Aorta (tissue), 5 donors: ENCODE measurements around the gene CRYBG3. TPM values are rescaled to one million over a fixed set of nuclear protein-coding genes. Genes with fewer than 3 reads are reported as not detected.
A peak's percentile ranks its signal among the peaks of the same experiment; 100 is the strongest.

Source experiments
- ATAC-seq: fragments of 200-7000 bp; cut with Tn5 transposase; one replicate; pipeline ENCODE4 v1.9.1; 2022; ENCODE audit warnings: moderate library complexity; ENCODE audit not compliant: low FRiP score
- DNase-seq, 2 donors: peaks; one replicate each; pipeline ENCODE4 v3.0.0-alpha.2; 2020
- H3K27ac ChIP-seq, 2 donors: one replicate each; pipeline ENCODE4 v1.5.1; 2013; ENCODE audit warnings: low read length in 2 of 2, mild to moderate bottlenecking in 2 of 2, moderate library complexity in 2 of 2, control low read depth in 1 of 2, inconsistent platforms in 1 of 2, low read depth in 1 of 2
- H3K27me3 ChIP-seq, 2 donors: one replicate each; pipeline ENCODE4 v1.6.1; 2013; ENCODE audit warnings: control low read depth in 1 of 2, low read length in 1 of 2, mild to moderate bottlenecking in 1 of 2, moderate library complexity in 1 of 2; ENCODE audit not compliant: insufficient read depth in 2 of 2, control insufficient read depth in 1 of 2
- H3K36me3 ChIP-seq, 2 donors: one replicate each; pipeline ENCODE4 v1.6.1; 2013; ENCODE audit warnings: control low read depth in 1 of 2, low read length in 1 of 2, mild to moderate bottlenecking in 1 of 2; ENCODE audit not compliant: insufficient read depth in 2 of 2, control insufficient read depth in 1 of 2
- H3K4me1 ChIP-seq, 2 donors: one replicate each; pipeline ENCODE4 v1.6.1; 2013; ENCODE audit warnings: low read length in 2 of 2, control low read depth in 1 of 2, mild to moderate bottlenecking in 1 of 2, moderate library complexity in 1 of 2; ENCODE audit not compliant: insufficient read depth in 2 of 2, control insufficient read depth in 1 of 2
- H3K4me3 ChIP-seq, 2 donors: one replicate each; pipeline ENCODE4 v1.5.1; 2013; ENCODE audit warnings: low read length in 2 of 2, control low read depth in 1 of 2, mild to moderate bottlenecking in 1 of 2
- H3K9me3 ChIP-seq: one replicate; pipeline ENCODE4 v1.6.1; 2013; ENCODE audit warnings: mild to moderate bottlenecking, low read length; ENCODE audit not compliant: control insufficient read depth
- WGBS, 2 donors: extraction: QIAGEN DNeasy Blood & Tissue Kit; methylation state at CpG; one replicate each; pipeline ENCODE4 v1.1.7; 2013; 5-methylcytosine and 5-hydroxymethylcytosine counted together
- intact Hi-C, 2 donors: fragments of 100-400 bp; cut with DNase I; formaldehyde crosslinking; loops; one replicate each; pipeline versions ENCODE4 v1.14.2 to v1.15.0; 2022
- polyA plus RNA-seq, 2 donors: library from polyadenylated mRNA; stranded (reverse); fragments of 200-250 nt; gene quantifications; one replicate each; pipeline ENCODE4 v1.2.3, GENCODE V29; 2013
- total RNA-seq, 2 donors: library from RNA; stranded (reverse); fragmentation: NEBNext Ultra II Directional; extraction: Animal tissue kit (Norgen Biotek cat#: 25700); gene quantifications; one replicate each; pipeline ENCODE4 v1.2.1, GENCODE V29; 2021
- donor health status: healthy with polysubstance abuse.
- donor health status: Bipolar disorder and iron deficiency.
- donor health status: DM: no; HTN: no; CAD: no.
- donor health status: DM: no; HTN: no; CAD: no.
- donor health status: DM: yes; HTN: yes; CAD: no.

Gene CRYBG3
- total and polyA plus RNA-seq, 4 donors, result 1.5 to 39.1 (median 13.5) TPM

DNA sequence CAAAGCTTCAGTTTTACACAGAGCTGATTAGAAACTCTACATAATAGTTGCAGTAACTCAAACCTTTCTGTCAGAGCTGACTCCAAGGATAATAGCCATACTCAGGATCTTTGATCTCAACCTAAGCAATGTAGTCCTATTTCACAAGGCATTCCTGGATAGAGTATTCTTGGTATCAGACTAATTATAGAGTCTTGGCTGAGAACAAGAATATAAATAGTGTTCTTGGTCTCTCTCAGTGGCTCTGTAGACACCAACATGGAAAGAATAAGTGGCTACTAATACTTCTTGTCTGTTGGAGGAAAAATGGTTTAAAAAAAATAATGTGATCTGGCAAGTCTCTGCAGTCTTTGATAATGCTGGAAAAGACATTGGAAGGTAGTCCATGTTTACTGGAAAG lies 94.8 kb downstream of the CRYBG3 start:
- H3K4me1 ChIP-seq, result no peaks in the 10 kb centered on the region
- H3K27me3 ChIP-seq, result no peaks in the 10 kb centered on the region
- ATAC-seq (no peak), DNase-seq (no peak)
- no peak overlapping the region for H3K4me3 ChIP-seq
- H3K27ac ChIP-seq, result no peak overlapping the region
- no peaks in the 10 kb centered on the region for H3K9me3 ChIP-seq
- peaks cover 4 to 5% of the 10 kb centered on the region in 2 donors for H3K36me3 ChIP-seq
- intact Hi-C loops, result no loop called here

DNA sequence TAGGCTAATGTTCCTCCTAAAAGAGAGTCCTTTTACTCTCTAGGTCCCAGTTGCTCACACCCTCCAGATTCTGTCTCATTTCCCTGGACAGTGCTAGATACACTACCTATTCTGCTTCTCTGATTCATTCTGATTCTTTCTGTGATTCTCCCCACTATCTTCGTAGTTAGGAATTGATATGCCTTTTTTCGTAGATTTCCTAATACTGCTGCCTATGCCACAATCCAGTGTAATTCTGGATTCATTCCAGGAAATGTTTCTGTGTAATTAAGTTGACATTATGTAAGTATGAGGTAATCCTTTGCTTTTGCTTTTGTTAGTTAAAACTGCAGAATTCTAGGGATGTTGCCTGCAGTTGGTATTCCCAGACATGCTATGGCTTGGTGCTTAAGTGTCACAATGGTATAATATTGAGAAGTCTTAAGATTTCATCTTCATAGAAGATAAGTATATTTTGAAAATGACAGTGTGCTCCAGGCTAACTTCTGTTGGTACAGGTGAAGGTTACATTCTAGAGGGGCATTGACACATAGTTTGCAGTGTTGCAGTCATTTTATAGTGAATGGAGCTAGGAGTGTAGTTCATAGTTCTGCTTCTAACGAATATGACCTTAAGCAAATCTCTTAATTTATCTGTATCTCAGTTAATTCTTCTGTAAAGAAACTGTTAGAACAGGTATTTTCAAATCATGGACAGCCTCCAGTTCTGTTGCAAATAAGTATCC lies 96.2 kb downstream of the CRYBG3 start:
- H3K27me3 ChIP-seq, result no peaks in the 10 kb centered on the region
- H3K4me1 ChIP-seq, result no peaks in the 10 kb centered on the region
- ATAC-seq (peak; percentile 33), DNase-seq (no peak)
- WGBS, 2 donors, result 84 to 92% methylated on average over 3 of the region's 3 CpGs
- no peaks in the 10 kb centered on the region for H3K9me3 ChIP-seq
- no peak overlapping the region for H3K27ac ChIP-seq
- intact Hi-C loops, result no loop called here
- H3K36me3 ChIP-seq, result peaks cover 4 to 5% of the 10 kb centered on the region in 2 donors
- H3K4me3 ChIP-seq, result no peak overlapping the region

DNA sequence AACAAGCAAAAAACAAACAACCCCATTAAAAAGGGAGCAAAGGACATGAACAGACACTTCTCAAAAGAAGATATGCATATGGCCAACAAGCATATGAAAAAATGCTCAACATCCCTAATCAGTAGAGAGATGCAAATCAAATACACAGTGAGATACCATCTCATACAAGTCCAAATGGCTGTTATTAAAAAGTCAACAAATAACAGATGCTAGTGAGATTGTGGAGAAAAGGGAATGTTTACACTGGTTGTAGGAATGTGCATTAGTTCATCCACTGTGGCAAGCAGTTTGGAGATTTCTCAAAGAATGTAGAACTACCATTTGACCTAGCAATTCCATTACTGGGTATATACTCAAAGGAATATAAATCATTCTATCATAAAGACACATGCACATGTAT lies 105.9 kb downstream of the CRYBG3 start:
- Histone ChIP-seq H3K4me1 (no peaks in the 10 kb centered on the region), H3K36me3 (peaks cover 0 to 6% of the 10 kb centered on the region in 2 donors), H3K27ac (no peak overlapping the region), H3K4me3 (no peak overlapping the region), H3K27me3 (no peaks in the 10 kb centered on the region), H3K9me3 (no peaks in the 10 kb centered on the region)
- DNase-seq (no peak), ATAC-seq (no peak)
- intact Hi-C loops, result no loop called here

DNA sequence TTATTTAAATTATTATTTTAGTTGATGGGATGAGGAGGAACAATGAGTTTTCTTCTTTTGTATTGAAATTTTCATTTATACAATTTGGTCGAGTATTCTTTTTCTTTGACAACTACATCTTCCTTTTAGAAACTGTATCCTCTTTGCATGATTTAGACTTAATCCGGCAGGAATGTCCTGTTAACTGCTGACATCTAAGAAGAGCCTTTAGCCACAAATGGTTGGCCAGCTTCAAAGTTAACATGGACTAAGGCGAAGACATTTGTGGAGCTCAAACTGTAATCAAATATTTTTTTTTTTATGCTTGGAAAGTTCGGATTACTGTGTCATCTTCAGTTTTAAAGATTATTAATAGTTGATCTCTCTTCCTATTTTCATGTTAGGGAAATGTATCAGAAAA lies 107.2 kb downstream of the CRYBG3 start:
- Histone ChIP-seq H3K9me3 (no peaks in the 10 kb centered on the region), H3K4me1 (no peaks in the 10 kb centered on the region), H3K36me3 (peaks cover under 1 to 11% of the 10 kb centered on the region in 2 donors), H3K4me3 (no peak overlapping the region), H3K27ac (no peak overlapping the region), H3K27me3 (no peaks in the 10 kb centered on the region)
- ATAC-seq (no peak), DNase-seq (no peak)
- WGBS, 2 donors, result 90 to 91% methylated on average over 4 of the region's 4 CpGs
- intact Hi-C loops, result no loop called here

DNA sequence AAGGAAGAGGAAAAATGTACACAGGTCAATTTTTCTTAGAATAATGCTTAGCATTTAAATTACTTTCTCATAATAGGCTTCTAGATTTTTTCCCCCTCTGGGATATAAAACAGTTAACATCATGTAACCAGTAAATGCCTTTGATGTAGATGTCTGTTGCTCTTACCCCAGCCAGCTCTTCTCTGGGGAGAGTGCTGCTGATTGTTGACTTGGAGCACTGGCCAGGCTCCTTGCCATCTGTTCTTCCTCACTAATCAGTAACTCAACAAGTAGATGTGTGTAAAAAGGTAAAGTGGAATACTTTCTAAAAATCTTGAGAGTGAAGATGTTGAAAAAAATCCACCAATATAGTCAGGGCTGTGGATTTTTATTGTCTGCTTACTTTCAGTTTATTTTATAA lies 108.2 kb downstream of the CRYBG3 start:
- Histone ChIP-seq H3K27ac (no peak overlapping the region), H3K9me3 (no peaks in the 10 kb centered on the region), H3K36me3 (peaks cover 2 to 6% of the 10 kb centered on the region in 2 donors), H3K4me1 (no peaks in the 10 kb centered on the region), H3K4me3 (no peak overlapping the region), H3K27me3 (no peaks in the 10 kb centered on the region)
- ATAC-seq (no peak), DNase-seq (no peak)
- intact Hi-C loops, result no loop called here

DNA sequence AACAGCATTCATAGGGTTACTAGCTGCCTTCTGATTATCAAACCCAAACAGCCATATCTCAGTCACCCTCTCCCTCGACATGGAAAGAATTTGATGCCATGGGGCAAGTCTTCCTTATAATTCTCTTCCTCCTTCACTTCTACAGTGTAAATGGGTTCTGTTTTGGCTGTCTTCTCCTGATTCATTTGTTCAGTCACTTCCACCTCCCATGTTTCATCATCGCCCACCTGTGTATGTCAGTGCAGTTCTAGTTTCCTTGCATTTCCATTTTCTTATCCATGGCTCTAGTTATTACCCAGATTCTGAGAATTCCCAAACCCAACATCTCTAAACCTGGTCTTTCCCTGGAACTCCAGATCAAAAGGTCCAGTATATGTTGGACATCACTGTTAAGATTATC lies 109.4 kb downstream of the CRYBG3 start:
- H3K9me3 ChIP-seq, result no peaks in the 10 kb centered on the region
- no peak for DNase-seq
- H3K4me3 ChIP-seq, result no peak overlapping the region
- ATAC-seq, result no peak
- no peak overlapping the region for H3K27ac ChIP-seq
- peaks cover 6 to 9% of the 10 kb centered on the region in 2 donors for H3K36me3 ChIP-seq
- H3K4me1 ChIP-seq, result no peaks in the 10 kb centered on the region
- intact Hi-C loops, result no loop called here
- H3K27me3 ChIP-seq, result no peaks in the 10 kb centered on the region
- WGBS, 2 donors, result 55 to 56% methylated on average over 2 of the region's 2 CpGs

DNA sequence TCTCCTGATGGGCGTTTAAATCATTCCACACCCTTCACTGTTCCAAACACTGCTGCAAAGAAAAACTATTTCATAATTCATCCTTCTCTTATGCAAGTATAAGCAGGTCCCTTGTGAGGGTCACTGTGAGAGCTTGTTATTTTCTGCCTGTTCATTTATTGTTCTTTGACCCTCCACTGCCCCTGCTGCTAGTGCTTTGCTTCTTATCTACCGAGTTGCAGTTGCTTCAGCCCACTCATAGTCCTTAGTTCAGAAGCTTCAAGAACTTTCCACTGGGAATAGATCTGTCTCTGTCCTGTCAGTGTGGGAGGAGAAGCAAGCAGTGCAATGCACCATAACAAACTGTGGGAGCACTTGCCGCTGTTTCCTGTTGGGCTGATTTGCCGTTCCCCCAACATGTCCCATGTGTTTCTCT lies 110.6 kb downstream of the CRYBG3 start:
- Histone ChIP-seq H3K4me3 (no peak overlapping the region), H3K27me3 (no peaks in the 10 kb centered on the region), H3K9me3 (no peaks in the 10 kb centered on the region), H3K4me1 (no peaks in the 10 kb centered on the region), H3K27ac (no peak overlapping the region), H3K36me3 (peaks cover 6 to 12% of the 10 kb centered on the region in 2 donors)
- WGBS, 2 donors, result 41 to 46% methylated on average over 4 of the region's 4 CpGs
- intact Hi-C loops, result no loop called here
- no peak for DNase-seq
- ATAC-seq, result peak; percentile 71

DNA sequence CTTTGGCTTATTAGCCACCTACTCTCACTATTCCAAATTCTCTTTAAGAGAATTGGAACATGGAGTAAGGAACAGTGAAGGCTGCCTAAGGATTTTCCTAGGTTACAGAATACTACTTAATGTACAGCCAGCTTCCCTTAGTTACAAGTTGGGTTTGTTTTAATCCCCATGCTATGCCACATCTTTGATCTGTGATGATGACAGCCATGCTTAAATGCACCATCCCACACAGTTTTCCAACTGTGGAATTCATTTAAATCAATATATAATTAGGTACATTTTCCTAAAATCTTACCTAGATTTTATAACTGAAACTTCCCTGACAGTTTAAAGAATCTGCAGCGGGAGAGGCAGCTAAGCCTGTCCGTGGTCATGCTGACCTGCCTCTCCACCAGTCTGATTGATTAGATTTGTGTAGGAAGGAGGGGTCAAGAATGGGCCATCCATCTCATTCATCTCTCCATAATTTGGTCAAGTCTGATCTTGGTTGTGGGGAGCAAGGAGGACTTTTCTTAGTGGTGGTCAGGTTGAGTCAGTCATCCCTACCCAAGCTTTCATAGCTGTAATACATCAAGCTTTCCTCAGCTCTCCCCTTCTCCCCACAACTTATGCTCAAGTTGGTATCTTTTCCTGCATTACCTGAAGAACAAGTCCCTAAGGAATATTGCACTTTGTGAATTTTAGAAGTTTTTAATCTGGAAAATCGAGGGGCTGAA lies 113.3 kb downstream of the CRYBG3 start:
- Histone ChIP-seq H3K9me3 (no peaks in the 10 kb centered on the region), H3K36me3 (peaks cover 6 to 12% of the 10 kb centered on the region in 2 donors), H3K27me3 (no peaks in the 10 kb centered on the region), H3K4me1 (peaks cover 0 to 5% of the 10 kb centered on the region in 2 donors), H3K27ac (no peak overlapping the region), H3K4me3 (no peak overlapping the region)
- DNase-seq (no peak), ATAC-seq (no peak)
- 89 to 95% methylated on average over 3 of the region's 3 CpGs for WGBS, 2 donors
- intact Hi-C loops, result no loop called here

DNA sequence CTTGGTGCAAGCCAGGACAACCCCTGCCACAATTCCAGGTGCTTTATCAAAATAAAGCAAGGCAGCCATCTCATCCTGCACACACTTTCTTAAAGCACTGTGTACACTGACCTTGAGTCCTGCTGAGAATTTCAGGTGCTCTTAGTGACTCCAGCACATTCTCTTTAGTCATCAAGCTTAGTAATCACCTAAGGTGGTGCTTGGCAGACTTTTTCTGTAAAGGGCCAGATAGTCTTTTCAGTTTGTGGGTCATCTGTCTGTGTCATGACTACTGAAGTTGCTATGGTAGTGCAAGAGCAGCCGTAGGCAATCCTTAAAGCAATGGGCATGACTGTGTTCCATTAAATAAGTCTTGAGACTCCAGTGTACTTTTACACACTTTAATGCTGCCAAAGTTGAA lies 114.0 kb downstream of the CRYBG3 start:
- Histone ChIP-seq H3K4me3 (no peak overlapping the region), H3K27ac (no peak overlapping the region), H3K27me3 (no peaks in the 10 kb centered on the region), H3K36me3 (peaks cover 6 to 12% of the 10 kb centered on the region in 2 donors), H3K9me3 (no peaks in the 10 kb centered on the region), H3K4me1 (peaks cover 0 to 5% of the 10 kb centered on the region in 2 donors)
- DNase-seq (no peak), ATAC-seq (no peak)
- WGBS, 2 donors, result 94 to 97% methylated on average over 1 of the region's 1 CpG
- intact Hi-C loops, result no loop called here
